Lower lobe of right lung (tissue), 2 donors: ENCODE measurements around the gene F11. TPM values are rescaled to one million over a fixed set of nuclear protein-coding genes. Genes with fewer than 3 reads are reported as not detected.
"Not testable (repeated sequence)": the region's sequence is repeated elsewhere in the genome, so short reads cannot be mapped to it uniquely, and the experiment has no call there.

Experiments
- ATAC-seq, 2 donors: fragments of 200-7000 bp; cut with Tn5 transposase; one replicate each; pipeline ENCODE4 v1.9.1; 2020 to 2022; ENCODE audit warnings: mild to moderate bottlenecking in 2 of 2, moderate library complexity in 2 of 2
- DNase-seq: peaks from one replicate; pipeline ENCODE4 v3.0.0-alpha.2; 2020
- H3K27ac ChIP-seq: fragments of 200-600 bp; one replicate; pipeline ENCODE4 v1.8.0; 2022
- H3K27me3 ChIP-seq: fragments of 200-600 bp; one replicate; pipeline ENCODE4 v1.8.0; 2022; ENCODE audit warnings: low read depth
- H3K36me3 ChIP-seq: fragments of 200-600 bp; one replicate; pipeline ENCODE4 v1.8.0; 2022; ENCODE audit warnings: mild to moderate bottlenecking
- H3K4me1 ChIP-seq: fragments of 200-600 bp; one replicate; pipeline ENCODE4 v1.8.0; 2022
- H3K4me3 ChIP-seq: fragments of 200-600 bp; one replicate; pipeline ENCODE4 v1.8.0; 2022; ENCODE audit warnings: mild to moderate bottlenecking
- H3K9me3 ChIP-seq: fragments of 200-600 bp; one replicate; pipeline ENCODE4 v1.8.0; 2022
- intact Hi-C: fragments of 100-400 bp; cut with DNase I; formaldehyde crosslinking; loops from one replicate; pipeline ENCODE4 v1.11.0; 2022
- total RNA-seq: library from RNA; stranded (reverse); fragmentation: NEBNext Ultra II Directional; extraction: Animal tissue kit (Norgen Biotek cat#: 25700); gene quantifications from one replicate; pipeline ENCODE4 v1.2.1, GENCODE V29; 2021
- TF ChIP-seq, protein P1 (sequence below): fragments of 200-600 bp; IDR thresholded peaks from one replicate; pipeline ENCODE4 v1.8.0; 2022; ENCODE audit warnings: antibody characterized with exemption, mild to moderate bottlenecking
- donor health status: DM: no; HTN: yes; CAD: no; lungs with severe emphysema.

F11 gene
- total RNA-seq, 1 donor from 2014 or later = 20.5 TPM

DNA sequence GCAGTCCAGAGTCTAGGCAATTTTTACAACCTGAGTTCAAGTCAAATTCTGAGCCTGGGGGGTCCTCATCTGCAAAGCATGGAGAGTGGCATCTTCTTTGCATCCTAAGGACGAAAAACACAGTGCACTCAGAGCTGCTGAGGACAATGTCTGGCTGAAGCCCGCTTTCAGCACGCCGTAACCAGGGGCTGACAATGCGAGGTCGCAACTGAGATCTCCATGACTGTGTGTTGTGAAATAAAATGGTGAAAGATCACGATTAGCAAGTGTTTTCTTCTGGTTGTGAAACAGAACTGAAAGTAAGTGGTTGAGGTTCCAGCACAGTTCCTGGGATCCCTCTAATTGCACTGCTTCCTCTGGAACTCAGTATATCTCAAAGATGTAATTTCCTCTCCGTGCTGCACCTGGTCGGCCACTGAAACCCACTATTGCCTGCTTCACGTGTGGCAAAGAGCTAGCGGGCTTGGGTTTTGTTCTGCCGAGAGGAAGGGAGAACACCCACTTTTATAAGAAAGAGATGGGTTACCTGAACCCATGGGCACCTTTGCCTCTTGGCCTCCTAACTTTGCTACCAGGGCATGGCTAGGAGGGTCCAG, 7.7 kb upstream of the F11 start:
- Histone ChIP-seq H3K9me3 (no peaks in the 10 kb centered on the region), H3K36me3 (no peaks in the 10 kb centered on the region), H3K27ac (no peak overlapping the region), H3K4me1 (no peaks in the 10 kb centered on the region), H3K27me3 (no peaks in the 10 kb centered on the region), H3K4me3 (no peak overlapping the region)
- ATAC-seq (no peak), DNase-seq (no peak)
- TF ChIP-seq, protein P1, sequence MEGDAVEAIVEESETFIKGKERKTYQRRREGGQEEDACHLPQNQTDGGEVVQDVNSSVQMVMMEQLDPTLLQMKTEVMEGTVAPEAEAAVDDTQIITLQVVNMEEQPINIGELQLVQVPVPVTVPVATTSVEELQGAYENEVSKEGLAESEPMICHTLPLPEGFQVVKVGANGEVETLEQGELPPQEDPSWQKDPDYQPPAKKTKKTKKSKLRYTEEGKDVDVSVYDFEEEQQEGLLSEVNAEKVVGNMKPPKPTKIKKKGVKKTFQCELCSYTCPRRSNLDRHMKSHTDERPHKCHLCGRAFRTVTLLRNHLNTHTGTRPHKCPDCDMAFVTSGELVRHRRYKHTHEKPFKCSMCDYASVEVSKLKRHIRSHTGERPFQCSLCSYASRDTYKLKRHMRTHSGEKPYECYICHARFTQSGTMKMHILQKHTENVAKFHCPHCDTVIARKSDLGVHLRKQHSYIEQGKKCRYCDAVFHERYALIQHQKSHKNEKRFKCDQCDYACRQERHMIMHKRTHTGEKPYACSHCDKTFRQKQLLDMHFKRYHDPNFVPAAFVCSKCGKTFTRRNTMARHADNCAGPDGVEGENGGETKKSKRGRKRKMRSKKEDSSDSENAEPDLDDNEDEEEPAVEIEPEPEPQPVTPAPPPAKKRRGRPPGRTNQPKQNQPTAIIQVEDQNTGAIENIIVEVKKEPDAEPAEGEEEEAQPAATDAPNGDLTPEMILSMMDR = no peak
- intact Hi-C loops = no loop called here

GRCh38 chr4:186260117-186260503, 5.9 kb upstream of the F11 start:
- TF ChIP-seq, protein P1 = no peak
- H3K36me3 ChIP-seq = no peaks in the 10 kb centered on the region
- no peak for DNase-seq

GRCh38 chr4:186260504-186261448, 5.2 kb upstream of the F11 start:
- TF ChIP-seq, protein P1 = no peak
- ATAC-seq (peak in 1 of 2 donors; percentile 18), DNase-seq (no peak)
- Histone ChIP-seq H3K4me3 (no peak overlapping the region), H3K27ac (no peak overlapping the region), H3K27me3 (no peaks in the 10 kb centered on the region), H3K4me1 (no peaks in the 10 kb centered on the region), H3K36me3 (no peaks in the 10 kb centered on the region), H3K9me3 (no peaks in the 10 kb centered on the region)
- intact Hi-C loops = no loop called here

More at GRCh38 chr4:186260117-186260503, 5.9 kb upstream of the F11 start:
- ATAC-seq = no peak
- Histone ChIP-seq H3K27me3 (no peaks in the 10 kb centered on the region), H3K4me3 (no peak overlapping the region), H3K4me1 (no peaks in the 10 kb centered on the region), H3K9me3 (no peaks in the 10 kb centered on the region), H3K27ac (no peak overlapping the region)
- intact Hi-C loops = no loop called here

DNA sequence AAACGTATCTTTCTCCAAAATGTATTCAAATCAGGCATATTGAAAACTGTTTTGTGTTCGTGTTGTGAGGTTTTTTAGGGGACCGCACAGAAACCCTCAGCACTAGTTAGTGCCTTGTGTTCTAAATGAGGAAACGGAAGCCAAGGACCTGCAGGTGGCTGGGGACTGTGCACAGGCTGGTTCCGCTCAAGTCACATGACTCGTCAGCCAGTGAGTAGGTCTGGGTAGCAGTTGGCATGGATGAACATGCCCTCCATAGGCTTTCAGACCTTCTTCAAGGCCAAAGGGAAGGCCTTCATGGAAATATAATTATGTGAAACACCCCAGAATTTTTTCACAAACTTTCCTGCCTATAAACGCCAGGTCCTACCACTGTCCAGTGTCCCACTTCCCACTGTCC, 1.3 kb upstream of the F11 start:
- Histone ChIP-seq H3K4me1 (no peaks in the 10 kb centered on the region), H3K9me3 (no peaks in the 10 kb centered on the region), H3K27me3 (no peaks in the 10 kb centered on the region), H3K4me3 (no peak overlapping the region), H3K27ac (no peak overlapping the region), H3K36me3 (no peaks in the 10 kb centered on the region)
- DNase-seq (no peak), ATAC-seq (no peak)
- TF ChIP-seq, protein P1 = no peak
- intact Hi-C loops = no loop called here

GRCh38 chr4:186265250-186265649, 739 bp upstream of the F11 start:
- intact Hi-C loops, H3K4me1 ChIP-seq, DNase-seq, H3K27ac ChIP-seq, H3K9me3 ChIP-seq, H3K36me3 ChIP-seq, ATAC-seq, H3K27me3 ChIP-seq, H3K4me3 ChIP-seq: not testable (repeated sequence)
